CMK (cell line): ENCODE results near the gene CFAP65.

ENCODE experiments used
- DNase-seq: peaks from one replicate; pipeline ENCODE4 v3.0.0-alpha.2; 2010; ENCODE audit warnings: low read depth

Gene CFAP65

DNA sequence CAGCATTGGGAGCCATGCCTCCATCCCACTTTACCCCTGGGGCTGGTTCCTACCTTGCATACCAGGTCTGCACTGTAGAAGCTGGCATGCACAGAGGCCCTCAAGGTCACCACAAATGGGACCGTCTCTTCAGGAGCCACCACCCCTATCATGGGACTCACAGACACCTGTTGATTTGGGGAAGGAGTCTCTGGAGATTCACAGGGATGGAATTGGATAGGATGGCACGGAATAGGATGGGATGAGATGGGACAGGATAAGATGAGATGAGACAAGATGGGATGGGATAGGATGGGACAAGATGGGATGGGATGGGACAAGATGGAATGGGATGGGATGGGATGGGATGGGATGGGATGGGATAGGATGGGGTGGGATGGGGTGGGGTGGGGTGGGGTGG lies 32.0 kb downstream of the CFAP65 start:
- no peak for DNase-seq

DNA sequence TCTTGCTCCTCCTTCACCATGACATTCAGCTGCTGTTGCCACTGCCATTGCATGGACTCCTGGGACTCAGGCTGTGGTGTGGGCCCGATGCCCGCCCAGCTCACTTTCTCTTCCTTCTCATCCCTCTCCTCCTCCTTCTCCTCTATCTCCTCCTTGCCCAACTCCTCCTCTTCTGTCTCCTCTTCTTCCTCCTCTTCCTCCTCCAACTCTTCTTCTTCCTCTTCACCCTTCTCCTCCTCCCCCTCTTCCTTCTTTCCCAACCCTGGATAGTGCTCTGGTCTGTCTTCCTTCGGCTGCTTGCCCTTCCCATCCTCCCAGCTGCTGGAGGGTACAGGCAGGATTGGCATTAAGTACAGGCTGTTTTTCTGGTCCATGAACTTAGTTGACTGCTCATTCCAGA lies 37.3 kb downstream of the CFAP65 start:
- DNase-seq, result no peak

- no peak for DNase-seq
Measured at GRCh38 chr2:219003267-219003634, 38.1 kb downstream of the CFAP65 start.

DNA sequence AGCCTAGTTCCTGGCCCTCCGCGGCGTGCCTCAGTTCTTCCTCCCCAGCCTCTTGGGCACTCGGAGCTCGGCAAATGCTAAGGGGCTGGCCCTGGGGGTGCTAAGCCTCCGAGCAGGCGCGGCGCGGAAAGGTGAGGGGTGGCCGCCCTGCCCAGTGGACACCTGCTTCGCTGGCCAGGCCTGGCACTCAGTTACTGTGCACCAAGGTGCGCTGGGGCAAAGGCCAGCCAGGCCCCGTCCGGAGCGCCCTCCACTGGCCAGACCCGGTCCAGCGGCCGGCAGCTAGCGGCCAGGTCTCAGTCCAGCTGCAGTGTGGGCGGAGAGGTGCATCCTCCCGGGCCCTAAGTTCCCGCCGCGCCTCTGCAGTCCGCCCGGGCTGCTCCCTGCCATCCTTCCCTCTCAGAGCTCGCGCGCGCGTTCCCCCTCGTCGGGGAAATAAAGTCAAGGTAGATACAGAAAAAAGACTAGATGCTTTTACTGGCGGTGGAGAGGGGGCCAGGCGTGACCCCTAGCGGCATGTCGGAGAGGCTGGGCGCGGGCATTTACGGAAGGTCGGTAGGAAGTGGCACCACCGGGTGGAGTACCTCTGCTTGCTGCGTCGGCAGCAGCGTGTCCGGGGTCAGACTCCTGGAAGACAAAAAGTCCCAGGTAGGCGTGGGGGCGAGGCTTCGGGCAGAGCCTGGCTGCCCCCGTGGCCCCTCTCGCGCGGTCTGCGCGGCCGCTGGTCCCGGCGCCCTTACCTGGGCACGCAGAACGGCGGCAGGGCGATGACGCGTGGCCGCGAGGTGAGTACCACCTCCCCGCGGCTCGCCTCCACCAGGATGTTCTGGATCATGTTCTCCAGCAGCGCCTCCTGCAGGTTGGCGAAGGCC lies 38.7 kb downstream of the CFAP65 start:
- no peak for DNase-seq

- DNase-seq, result no peak
Measured at GRCh38 chr2:219001577-219002394, 39.5 kb downstream of the CFAP65 start.

DNA sequence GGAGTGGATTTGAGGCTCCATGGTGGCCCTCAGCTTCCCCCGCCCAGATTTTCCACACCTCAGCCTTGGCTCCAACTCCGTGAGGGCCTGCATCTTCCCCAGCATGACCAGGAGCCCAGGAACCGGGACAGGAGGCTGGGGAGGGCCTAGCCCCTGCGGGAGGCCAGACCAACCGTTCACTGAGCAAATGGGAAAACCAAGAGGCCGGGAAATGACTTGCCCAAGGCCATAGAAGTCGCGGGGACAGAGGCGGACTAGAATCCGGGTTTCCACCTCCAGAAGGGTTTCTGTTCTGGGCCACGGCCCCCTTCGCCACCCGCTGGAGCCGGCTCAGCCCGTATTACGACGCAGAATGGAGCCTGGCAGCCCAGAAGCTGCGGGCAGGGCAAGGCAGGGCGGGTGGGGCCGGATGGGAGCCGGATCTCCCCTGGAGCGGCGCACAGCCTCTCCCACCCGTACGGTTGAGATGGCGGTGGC lies 40.2 kb downstream of the CFAP65 start:
- DNase-seq, result no peak

DNA sequence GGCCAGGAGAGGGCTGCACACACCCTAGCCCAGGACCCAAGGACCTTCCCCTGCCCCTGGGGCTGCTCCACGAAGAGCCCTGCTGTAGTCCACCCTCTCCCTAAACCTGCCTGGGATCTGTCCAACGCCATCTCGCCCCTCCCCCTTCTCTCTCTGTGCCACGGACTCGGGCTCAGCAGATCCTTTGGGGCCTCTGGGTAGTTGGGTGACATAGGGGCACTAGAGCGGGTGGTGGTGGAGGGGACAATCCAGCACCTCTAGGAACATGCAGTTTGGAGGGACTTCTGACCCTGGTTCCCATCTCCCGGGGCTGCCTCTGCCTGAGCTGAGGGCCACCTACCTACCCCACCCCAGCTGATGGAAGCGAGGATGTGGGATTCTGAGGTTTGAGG lies 40.8 kb downstream of the CFAP65 start:
- DNase-seq, result no peak

DNA sequence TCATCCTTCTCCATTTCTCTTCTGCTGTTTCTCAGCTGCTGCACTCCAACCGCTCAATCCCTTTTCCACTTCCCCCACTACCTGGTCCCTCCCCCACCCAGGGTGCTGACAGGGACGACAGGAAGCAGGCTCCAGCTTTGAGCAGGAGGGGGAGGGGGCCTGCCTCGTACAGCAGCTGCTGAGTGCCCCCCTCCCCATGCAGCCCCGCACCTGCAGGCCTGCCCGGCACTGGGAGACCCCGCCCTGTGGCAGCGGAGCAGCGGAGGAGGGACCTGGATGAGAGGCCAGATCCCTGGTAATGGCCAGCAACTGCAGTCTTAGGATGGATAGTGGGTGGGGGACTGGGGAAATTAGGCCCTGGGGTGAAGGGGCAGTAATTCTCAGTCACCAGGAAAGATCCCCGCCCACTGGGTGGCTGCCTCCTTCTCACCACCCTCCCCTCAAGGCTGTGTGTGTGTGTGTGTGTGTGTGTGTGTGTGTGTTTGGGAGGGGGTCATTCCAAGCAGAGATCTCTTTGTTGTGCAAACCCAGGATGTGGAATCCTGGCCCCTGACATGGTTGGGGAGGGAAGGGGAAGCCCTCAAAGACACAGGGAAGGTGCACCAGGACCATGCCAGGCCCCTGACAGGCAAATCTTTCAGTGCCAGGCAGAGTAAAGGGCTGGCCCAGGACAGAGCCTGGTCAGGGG lies 41.3 kb downstream of the CFAP65 start:
- DNase-seq, result no peak

GRCh38 chr2:218999021-218999880 lies 42.1 kb downstream of the CFAP65 start:
- DNase-seq, result no peak

GRCh38 chr2:218998414-218999002 lies 42.8 kb downstream of the CFAP65 start:
- DNase-seq, result no peak

DNA sequence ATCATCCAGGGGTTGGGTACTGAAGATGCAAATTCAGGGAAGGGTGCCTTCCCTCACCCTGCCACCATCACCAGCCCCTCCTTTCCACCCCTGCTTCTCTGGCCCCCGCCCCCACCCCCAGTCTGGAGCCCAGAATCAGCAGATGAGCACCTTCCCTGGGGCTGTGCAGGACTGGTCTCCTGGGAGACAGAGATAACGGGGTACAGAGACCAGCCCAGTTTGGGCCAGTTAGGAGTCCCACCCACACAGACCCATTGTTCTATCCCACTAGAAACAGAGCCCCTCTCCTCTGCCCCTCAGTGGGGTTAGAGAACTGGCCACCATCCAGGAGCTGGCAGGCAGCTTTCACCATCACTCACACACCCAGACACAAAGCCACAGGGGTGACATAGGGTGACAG lies 43.6 kb downstream of the CFAP65 start:
- no peak for DNase-seq

GRCh38 chr2:218996937-218997336 lies 44.4 kb downstream of the CFAP65 start:
- DNase-seq, result no peak

DNA sequence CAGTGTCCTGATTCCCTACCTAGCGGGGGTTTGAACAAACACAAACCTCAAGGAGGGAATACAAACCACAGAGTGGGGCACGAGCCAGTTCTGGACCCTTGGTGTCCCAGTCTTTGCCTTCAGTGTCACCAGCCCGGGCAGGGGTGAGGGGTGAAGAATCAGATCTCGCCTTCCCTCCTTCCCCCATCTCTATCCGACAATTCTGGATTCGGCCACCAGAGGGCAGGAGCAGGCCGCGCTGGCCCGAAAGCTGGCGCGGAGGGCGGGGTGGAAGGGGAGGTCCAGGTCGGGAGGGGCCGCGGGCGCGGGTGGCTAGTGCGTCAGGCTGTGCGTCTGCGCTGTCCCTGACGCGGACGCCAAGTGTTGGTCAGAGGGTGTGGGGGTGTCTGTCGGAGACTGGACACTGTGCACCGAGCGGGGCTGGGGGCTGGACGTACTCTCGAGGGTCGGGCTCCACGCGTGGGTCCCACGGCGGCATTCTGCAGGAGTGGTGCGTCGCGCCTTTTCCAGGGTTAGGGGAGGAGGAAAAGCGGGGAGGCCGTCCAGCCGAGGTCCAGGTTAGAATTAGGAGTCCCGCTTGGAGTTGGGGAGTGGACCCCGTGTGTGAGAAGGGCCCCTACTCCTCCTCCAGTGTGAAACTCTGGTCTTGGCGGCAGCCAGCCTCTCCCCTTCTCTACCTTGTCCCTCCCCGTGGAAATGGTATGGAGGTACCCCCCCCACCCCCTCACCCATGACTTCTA lies 45.2 kb downstream of the CFAP65 start:
- peak; percentile 64 for DNase-seq

GRCh38 chr2:218995561-218995960 lies 45.8 kb downstream of the CFAP65 start:
- no peak for DNase-seq

- DNase-seq, result no peak
Measured at GRCh38 chr2:218993345-218994315, 47.7 kb downstream of the CFAP65 start, which contains the start of gene CRYBA2. Gene CRYBA2, minus strand, starts transcription at chr2:218993422. Its CDS starts 246 bp downstream, at chr2:218993176.

- DNase-seq, result no peak
Measured at GRCh38 chr2:218992703-218993344, 48.5 kb downstream of the CFAP65 start.

DNA sequence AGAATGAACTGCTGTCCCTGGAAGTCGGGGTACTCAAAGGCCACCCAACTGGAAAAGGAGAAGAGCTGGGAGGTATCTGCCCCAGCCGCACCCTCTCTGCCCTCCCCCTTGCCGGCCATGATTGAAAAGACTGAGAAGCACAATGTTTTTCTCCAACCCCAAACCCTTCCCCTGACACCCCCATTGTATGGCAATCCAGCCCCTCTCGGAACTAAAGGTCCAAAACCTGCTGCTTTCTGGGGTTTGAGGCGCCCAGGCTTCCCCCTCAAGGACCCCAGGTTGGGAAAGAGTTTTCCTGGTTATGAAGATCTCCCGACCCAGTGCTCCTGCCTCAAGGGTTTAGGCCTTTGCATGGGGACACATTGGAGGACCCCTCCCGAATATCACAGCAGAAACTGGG lies 49.1 kb downstream of the CFAP65 start:
- DNase-seq, result no peak

GRCh38 chr2:218991674-218992168 lies 49.6 kb downstream of the CFAP65 start:
- no peak for DNase-seq
